GM21529 (cell line): ENCODE measurements around the gene FOXC1.

Source experiments
- ATAC-seq: cut with Tn5 transposase; IDR thresholded peaks from one replicate; pipeline ENCODE4 v1.9.1; 2021; ENCODE audit not compliant: unreplicated experiment

FOXC1 gene

DNA sequence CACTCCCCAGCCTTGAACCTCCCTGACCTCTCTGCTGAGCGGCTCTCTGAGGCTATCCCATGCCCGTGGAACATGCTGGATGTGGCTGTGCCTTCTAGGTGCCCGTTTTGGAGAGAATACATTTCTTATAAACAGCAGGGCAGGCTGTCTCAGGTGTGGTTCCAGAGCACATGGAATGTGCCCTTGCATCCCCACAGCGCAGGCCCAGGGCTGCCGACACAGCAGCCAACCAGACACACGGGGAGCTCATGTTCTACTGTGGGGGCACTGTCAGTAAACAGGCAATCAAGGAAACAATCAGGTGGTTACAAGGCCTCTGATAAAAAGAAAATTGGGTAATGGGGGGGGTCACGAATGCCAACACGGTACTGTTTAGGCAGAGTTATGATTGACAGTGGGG lies 30.8 kb downstream of the FOXC1 start:
- ATAC-seq: no peak

DNA sequence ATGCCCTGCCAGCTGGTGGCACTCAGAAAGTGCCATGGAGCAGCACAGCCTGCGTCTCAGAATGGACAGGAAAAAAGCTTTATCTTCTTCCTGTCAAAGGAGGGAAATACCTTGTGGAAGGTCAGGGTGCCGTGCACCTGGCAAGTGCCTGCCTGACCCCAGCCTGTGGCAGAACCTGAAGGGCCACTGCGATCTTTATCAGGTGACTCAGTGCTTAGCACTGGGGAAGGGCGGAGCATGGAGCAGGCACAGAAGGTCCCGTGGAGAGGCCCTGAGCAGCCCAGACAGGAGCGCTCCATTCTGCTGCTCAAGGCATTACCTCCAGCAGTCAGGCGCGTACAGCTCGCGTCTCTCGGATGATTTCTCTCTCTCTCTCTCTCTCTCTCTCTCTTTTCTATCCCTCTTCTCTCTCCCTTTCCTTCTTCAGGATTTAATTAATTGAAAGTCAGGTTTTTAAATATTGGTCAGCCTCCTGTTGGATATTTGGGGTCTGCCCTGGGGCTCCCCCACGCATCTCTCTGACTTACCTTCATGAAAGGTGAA lies 31.7 kb downstream of the FOXC1 start:
- ATAC-seq: no peak

DNA sequence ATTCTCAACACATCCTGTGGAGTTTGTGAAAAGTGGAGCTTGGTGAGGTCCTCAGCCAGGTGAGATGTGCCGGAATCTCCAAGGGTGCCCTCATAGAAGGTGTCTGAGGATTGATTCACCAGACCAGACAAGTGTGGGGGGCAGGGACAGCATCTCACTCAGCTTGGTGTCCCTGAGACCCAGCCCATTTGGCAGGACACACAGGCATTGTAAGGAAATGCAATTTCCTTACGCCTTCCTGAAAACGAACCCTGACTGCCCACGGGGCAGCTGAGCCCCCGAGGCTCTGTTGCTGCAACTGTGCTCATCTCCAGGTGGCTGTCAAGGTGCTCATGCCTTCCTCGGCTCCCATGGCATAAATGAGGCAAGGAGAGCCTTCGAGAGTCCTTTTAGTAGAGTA lies 33.4 kb downstream of the FOXC1 start:
- no peak for ATAC-seq

DNA sequence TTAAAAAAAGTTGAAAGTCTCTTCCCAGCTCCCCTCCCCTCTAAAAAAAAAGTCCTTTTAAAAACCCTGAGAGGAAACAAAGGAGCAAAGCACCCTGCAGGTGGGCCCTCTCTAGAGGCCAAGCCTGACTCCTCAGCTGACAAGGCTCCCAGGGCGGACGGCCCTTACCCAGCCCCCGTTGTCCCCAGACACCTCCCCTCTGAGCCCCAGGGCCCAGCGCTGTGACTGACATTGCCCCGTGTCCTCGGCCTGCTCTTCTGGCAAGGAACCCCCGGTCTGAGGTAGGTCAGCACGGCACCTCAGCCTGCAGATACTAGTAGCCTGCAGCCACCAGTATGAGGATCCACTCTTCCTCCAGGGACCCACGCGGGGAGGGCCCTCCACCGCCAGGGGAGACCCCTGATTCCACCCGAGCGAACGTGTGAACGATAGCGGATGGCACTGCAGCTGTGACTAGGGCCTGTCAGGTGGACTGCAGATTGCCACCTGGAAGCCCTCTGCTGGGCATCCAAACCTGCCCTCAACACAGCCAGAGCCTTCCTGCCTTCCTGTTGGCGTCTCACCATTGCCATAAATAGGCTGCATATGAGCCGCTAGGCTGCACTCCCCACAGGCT lies 34.2 kb downstream of the FOXC1 start:
- no peak for ATAC-seq

GRCh38 chr6:1644516-1645060 lies 34.9 kb downstream of the FOXC1 start:
- ATAC-seq: no peak

- no peak for ATAC-seq
Observed at GRCh38 chr6:1645466-1646185, 35.9 kb downstream of the FOXC1 start.

GRCh38 chr6:1651362-1651761 lies 41.6 kb downstream of the FOXC1 start:
- ATAC-seq: no peak

DNA sequence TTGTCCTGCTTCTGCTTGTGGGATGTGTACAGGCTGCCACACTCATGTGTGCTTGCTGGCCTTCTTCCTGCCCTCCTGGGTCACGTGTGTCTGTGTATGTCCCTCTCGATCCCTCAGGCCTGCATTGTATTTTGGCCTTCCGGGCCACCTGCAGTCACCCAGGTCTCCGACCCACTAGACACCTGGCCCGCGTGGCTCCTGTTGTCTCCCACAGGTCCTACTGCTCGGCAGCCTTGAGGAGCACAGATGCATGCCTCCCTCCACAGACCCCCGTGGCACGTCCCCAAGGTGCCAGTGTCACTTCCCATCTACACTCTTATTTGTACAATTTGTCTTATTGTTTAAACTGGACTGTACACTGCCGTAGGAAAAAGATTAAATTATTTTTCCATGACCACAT lies 43.1 kb downstream of the FOXC1 start:
- no peak for ATAC-seq

DNA sequence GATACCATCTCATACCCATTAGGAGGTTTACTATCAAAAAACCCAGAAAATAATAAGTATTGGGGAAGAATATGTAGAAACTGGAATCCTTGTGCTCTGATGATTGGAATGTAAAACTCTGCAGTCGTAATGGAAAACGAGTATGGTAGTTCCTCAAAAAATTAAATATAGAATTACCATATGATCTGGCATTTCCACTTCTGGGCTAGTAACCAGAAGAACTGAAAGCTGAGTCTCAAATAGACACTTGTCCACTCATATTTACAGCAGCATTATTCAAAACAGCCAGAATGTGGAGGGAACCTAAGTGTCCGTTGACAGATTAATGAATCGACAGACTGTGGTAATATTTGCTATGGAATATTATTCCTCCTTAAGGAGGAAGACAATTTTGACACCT lies 44.3 kb downstream of the FOXC1 start:
- no peak for ATAC-seq

DNA sequence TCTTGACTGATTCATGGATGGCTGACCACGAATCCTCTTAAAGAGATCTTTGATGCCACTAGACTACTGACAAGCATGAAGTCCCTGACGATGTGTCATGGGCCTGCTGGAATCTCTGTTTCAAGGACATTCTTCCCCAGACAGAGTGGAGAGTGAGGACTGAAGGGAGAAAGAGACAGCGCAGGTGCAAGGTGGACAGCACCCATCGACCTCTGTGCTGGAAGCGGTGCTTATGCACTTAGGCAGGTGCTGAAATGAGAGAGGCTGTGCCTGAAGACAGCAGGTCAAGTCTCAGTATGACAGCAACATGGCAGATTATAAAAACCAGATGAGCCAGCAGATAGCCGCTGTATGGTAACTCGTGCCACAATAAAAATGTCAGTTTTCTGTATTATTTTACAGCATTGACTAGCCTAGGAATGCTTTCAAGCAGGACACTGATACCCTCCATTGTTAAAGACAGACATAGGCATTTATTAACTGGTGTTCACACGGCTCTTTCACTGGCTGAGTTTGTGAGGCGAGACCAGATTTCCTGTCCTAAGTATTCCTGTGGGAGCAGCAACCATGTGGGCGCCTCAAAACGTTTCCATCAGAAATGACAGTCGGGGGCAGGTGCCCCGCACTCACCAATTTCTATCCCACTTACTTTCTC lies 47.5 kb downstream of the FOXC1 start:
- ATAC-seq: no peak

GRCh38 chr6:1657771-1658165 lies 48.1 kb downstream of the FOXC1 start:
- no peak for ATAC-seq

DNA sequence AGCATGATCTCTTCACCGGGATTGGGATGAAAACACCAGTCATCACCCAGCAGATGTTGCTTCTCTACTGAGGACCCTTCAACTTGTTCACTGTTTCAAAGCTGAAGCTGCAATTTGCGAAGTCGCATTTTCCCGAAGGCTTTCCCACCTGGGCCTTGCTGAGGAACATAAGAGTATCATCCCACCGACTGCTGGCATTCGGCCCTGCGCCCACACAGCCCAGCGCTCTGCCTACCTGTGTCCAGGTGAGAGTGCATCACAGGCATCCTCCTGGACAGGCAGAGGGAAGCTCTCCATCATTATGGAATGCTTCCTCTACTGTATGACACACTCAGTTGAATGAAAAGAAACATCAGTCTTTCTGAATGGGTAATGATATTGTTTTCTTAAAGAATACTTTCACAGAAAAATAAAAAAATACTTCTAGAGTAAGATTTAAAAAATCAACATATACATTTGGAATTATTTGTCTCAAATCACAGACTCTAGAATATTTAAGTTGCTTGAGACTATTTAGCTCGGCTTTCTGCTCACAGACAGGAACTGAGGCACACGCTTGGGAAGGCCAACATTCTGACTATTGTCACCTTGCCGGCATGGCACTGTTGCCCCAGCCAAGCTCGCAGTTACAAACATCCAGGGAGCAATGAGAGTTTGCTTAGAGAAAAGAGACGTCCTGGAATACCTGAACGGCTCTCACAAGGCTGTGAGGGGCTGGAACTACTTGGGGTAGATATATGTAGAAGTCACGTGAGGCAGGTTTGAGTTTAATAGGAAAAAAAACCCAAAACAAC lies 48.7 kb downstream of the FOXC1 start:
- ATAC-seq: no peak

DNA sequence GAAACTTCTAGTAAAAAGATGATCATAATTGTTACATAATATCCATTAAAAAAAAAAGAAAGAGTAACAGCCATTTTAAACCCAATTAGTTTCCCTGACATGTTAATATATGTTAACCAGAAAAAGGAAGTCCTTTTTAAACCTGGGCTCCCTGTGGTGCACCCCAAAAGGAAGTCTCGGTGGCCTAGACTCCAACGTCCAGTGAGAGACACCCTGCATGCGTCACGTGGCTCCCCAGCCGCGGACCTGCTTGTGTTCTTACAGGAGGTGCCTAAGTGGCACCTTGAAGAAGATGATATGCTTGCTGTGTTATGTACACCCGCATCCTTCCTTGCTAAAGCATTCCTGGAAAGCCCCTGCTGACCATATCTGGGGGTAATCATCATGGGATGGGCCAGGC lies 50.1 kb downstream of the FOXC1 start:
- ATAC-seq: no peak

- no peak for ATAC-seq
Observed at GRCh38 chr6:1662534-1662933, 52.8 kb downstream of the FOXC1 start.
